GM19397 (cell line): ENCODE data around the gene SYNE4.
"Not testable (repeated sequence)": the region's sequence is repeated elsewhere in the genome, so short reads cannot be mapped to it uniquely, and the experiment has no call there.

ENCODE experiments used
- ATAC-seq: cut with Tn5 transposase; IDR thresholded peaks from one replicate; pipeline ENCODE4 v1.9.1; 2021; ENCODE audit warnings: mild to moderate bottlenecking, moderate library complexity; ENCODE audit not compliant: unreplicated experiment

The SYNE4 gene

GRCh38 chr19:35990771-35991730 is 17.6 kb downstream of the SYNE4 start:
- ATAC-seq = no peak

- no peak for ATAC-seq
Measured at GRCh38 chr19:35990156-35990555, 18.5 kb downstream of the SYNE4 start.

GRCh38 chr19:35988824-35989223 is 19.8 kb downstream of the SYNE4 start:
- no peak for ATAC-seq

DNA sequence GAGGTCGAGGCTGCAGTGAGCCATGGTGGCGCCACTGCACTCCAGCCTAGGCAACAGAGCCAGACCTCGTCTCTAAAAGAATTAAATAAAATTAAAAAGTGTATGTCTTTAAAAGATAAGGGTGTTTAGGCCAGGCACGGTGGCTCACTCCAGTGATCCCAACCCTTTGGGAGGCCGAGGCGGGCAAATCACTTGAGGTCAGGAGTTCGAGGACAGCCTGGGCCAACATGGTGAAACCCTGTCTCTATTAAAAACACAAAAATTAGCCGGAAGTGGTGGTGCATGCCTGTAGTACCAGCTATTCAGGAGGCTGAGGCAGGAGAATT is 21.1 kb downstream of the SYNE4 start:
- no peak for ATAC-seq

DNA sequence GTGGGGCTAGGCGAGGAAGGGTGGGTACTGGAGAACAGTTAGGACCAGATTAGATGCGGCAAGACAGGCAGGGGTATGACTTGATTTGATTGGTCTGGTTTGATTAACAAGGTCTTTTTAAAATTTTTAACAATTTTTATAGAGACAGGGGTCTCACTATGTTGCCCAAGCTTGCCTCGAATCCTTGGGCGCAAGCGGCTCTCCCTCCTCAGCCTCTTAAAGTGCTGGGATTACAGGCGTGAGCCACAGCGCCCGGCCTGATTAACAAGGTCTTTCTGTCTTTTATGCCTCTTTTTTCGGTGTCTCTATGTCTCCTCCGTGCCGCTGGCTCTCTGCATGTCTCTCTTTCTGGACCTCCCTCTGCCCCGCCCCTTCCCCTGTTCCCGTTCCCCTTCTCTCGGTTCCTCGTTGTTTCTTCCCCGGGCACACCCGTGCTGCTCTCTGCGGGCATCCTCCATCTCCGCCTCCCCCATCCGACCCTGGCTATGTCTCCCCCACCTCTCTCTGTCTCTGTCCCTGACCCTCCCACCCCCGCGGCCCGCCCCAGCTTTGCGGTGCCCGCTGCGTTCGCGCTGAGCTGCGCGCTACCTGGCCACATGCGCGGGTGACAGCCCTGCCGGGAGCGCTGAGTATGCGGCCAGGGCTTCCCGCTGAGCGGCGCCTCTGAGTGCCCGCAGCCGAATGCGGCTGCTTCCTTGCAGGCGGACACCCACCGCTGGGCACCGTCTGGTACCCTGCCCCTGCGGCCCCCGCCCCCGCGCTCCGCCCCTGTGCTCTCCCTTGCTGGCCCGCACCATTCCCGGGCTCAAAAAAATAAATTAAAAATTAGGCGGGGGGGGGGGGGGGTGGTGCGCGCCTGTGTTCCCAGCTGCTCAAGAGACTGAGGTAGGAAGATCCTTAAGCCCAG is 21.7 kb downstream of the SYNE4 start:
- no peak for ATAC-seq

GRCh38 chr19:35986111-35986510 is 22.5 kb downstream of the SYNE4 start:
- ATAC-seq = no peak

DNA sequence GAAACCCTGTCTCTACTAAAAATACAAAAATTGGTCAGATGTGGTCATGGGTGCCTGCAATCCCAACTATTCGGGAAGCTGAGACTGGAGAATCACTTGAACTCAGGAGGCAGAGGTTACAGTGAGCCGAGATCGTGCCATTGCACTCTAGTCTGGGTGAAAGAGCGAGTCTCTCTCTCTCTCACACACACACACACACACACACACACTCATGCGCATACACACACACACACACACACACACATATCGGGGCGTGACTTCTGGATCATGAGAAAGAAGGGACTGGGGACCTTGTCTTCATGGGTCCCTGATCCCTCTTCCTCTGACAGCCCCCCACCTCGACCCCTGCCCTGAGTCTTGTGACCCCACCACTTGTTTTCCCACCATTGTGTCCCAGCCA is 25.4 kb downstream of the SYNE4 start:
- ATAC-seq = no peak

DNA sequence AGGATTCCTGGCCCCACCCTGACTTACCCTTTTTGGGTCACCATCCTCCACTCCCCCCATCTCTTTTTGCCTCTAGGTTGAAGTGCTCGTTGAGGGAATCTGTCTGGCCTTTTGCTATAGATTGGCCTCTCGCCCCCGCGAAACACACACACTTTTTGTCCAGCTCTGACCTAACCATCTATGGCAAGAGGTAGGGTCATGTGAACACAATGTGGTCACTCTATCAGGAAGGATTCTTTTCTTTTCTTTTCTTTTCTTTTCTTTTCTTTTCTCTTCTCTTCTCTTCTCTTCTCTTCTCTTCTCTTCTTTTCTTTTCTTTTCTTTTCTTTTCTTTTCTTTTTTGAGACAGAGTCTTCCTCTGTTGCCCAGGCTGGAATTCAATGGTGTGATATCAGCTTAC is 27.6 kb downstream of the SYNE4 start:
- not testable (repeated sequence) for ATAC-seq

DNA sequence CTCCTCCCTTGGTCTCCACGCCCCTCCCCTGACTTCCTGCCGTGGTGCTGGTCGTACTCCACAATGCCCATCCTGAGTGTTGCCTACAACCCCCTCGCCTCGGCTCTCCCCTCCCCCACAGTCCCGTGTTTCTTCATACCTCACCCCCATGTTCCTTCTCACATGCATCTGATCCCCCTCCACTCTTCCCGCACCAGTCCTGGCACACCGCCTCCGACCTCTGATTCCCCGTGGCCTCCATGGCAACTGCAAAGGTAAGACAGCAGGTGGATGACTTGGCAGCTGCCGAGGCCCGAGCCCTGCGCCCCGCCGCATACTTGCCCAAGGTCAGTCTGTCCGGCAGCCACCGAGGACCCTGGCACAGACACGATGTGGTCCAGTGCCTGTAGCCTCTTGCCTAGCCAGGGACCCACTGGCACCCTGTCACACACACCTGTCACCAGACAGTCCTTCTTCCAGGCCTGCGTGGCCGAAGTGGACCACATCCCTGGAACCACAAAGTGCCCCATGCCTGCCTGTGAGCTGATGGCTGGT is 29.7 kb downstream of the SYNE4 start:
- ATAC-seq = no peak

GRCh38 chr19:35978271-35978670 is 30.3 kb downstream of the SYNE4 start:
- no peak for ATAC-seq

GRCh38 chr19:35977446-35978222 is 31.0 kb downstream of the SYNE4 start:
- no peak for ATAC-seq

- no peak for ATAC-seq
Measured at GRCh38 chr19:35975608-35976214, 32.9 kb downstream of the SYNE4 start.

GRCh38 chr19:35973487-35973886 is 35.1 kb downstream of the SYNE4 start:
- no peak for ATAC-seq

GRCh38 chr19:35966771-35967170 is 41.8 kb downstream of the SYNE4 start:
- no peak for ATAC-seq

DNA sequence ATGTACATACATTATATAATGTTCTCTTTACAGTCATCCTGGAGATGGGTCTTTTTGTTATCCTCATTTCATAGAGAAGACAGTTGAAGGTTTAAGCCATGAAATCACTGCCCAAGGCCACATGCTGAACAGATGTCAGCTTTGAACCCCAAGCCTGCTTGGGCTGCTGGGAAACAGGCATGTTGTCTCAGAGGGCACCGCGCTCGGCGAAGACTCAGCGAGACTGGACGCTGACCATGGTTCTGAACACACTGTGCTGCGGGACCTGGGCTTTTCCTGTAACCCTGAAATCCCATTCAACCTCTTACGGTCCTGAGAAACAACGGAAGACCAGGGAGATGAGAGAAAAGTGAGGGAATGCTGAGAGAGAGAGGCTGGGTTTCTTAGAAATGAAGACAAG is 45.1 kb downstream of the SYNE4 start:
- no peak for ATAC-seq

GRCh38 chr19:35960432-35960972 is 48.1 kb downstream of the SYNE4 start:
- ATAC-seq = no peak

- no peak for ATAC-seq
Measured at GRCh38 chr19:35959968-35960320, 48.7 kb downstream of the SYNE4 start.

- no peak for ATAC-seq
Measured at GRCh38 chr19:35959040-35959967, 49.3 kb downstream of the SYNE4 start.

- ATAC-seq = no peak
Measured at GRCh38 chr19:35958660-35959039, 50.0 kb downstream of the SYNE4 start.
